ENCODE measurements around the gene IFNA2.

Gene IFNA2

GRCh38 chr9:21357479-21358460 lies 27.4 kb downstream of the IFNA2 start:
- Histone ChIP-seq H3K9me3 (ENCODE audit: insufficient read depth, low read depth, low read length) (no peaks in the 10 kb centered on the region), H3K14ac (ENCODE audit: low read length) (no peak overlapping the region), H3K4me2 (ENCODE audit: low read length) (peak overlapping the region; percentile 37), H2BK120ac (ENCODE audit: insufficient read depth, low read length, poor library complexity) (peak overlapping the region; percentile 40), H3K79me1 (ENCODE audit: low read length) (peaks cover 6% of the 10 kb centered on the region), H3K27ac (ENCODE audit: low read depth, low read length) (peak overlapping the region; percentile 59), H4K8ac (ENCODE audit: low read depth, low read length) (no peak overlapping the region), H3K27me3 (ENCODE audit: insufficient read depth, low read length) (no peaks in the 10 kb centered on the region), H3K36me3 (ENCODE audit: control insufficient read depth in 1 of 2, insufficient read depth in 2 of 2, low read length in 2 of 2) (no peaks in the 10 kb centered on the region), H3K4me1 (ENCODE audit: control insufficient read depth in 1 of 2, insufficient read depth in 2 of 2, low read length in 2 of 2) (peaks cover 3 to 5% of the 10 kb centered on the region in 2 experiments), H4K91ac (ENCODE audit: low read depth, low read length) (peak overlapping the region; percentile 4), H2BK5ac (ENCODE audit: low read depth, low read length, poor library complexity) (peak overlapping the region; percentile 52), H3K18ac (ENCODE audit: low read length) (no peak overlapping the region), H2AK5ac (ENCODE audit: low read length) (no peak overlapping the region), H3K4me3 (ENCODE audit: low read depth, low read length) (no peak overlapping the region), H3K79me2 (ENCODE audit: control insufficient read depth, insufficient read depth, low read length, poor library complexity) (no peaks in the 10 kb centered on the region), H3K4ac (ENCODE audit: low read depth, low read length) (no peak overlapping the region), H3K9ac (ENCODE audit: low read length) (no peak overlapping the region), H4K12ac (ENCODE audit: low read depth, low read length) (no peak overlapping the region), H3K23ac (ENCODE audit: low read length) (no peak overlapping the region), H2BK12ac (ENCODE audit: low read length) (peak overlapping the region; percentile 47), H2AFZ (ENCODE audit: insufficient read depth, low read length, poor library complexity) (no peak overlapping the region)
- no peak for DNase-seq
- no CpG with 5 or more reads among the region's 7 CpGs for WGBS (ENCODE audit: extremely low coverage, insufficient coverage, insufficient read length)

- Histone ChIP-seq H4K91ac (ENCODE audit: low read depth, low read length) (no peak within 1 kb of the TSS), H3K14ac (ENCODE audit: low read length) (no peak within 1 kb of the TSS)
These were observed 34.4 kb downstream of the IFNA2 start, which contains the start of gene IFNA6 for GRCh38 chr9:21350787-21351186. TSS of gene IFNA6 (minus strand) at chr9:21350887. CDS start at chr9:21350887, 0 bp downstream.

GRCh38 chr9:21348430-21348970 lies 36.7 kb downstream of the IFNA2 start:
- Histone ChIP-seq H2AK5ac (ENCODE audit: low read length) (no peak overlapping the region), H3K79me2 (ENCODE audit: control insufficient read depth, insufficient read depth, low read length, poor library complexity) (no peaks in the 10 kb centered on the region), H3K4ac (ENCODE audit: low read depth, low read length) (no peak overlapping the region), H3K27me3 (ENCODE audit: insufficient read depth, low read length) (no peaks in the 10 kb centered on the region), H3K18ac (ENCODE audit: low read length) (no peak overlapping the region), H2BK5ac (ENCODE audit: low read depth, low read length, poor library complexity) (no peak overlapping the region), H2AFZ (ENCODE audit: insufficient read depth, low read length, poor library complexity) (no peak overlapping the region), H3K36me3 (ENCODE audit: control insufficient read depth in 1 of 2, insufficient read depth in 2 of 2, low read length in 2 of 2) (no peaks in the 10 kb centered on the region), H3K4me1 (ENCODE audit: control insufficient read depth in 1 of 2, insufficient read depth in 2 of 2, low read length in 2 of 2) (no peaks in the 10 kb centered on the region), H4K12ac (ENCODE audit: low read depth, low read length) (no peak overlapping the region), H4K91ac (ENCODE audit: low read depth, low read length) (no peak overlapping the region), H3K4me3 (ENCODE audit: low read depth, low read length) (no peak overlapping the region), H4K8ac (ENCODE audit: low read depth, low read length) (no peak overlapping the region), H3K4me2 (ENCODE audit: low read length) (no peak overlapping the region), H3K9ac (ENCODE audit: low read length) (no peak overlapping the region), H2BK120ac (ENCODE audit: insufficient read depth, low read length, poor library complexity) (no peak overlapping the region), H2BK12ac (ENCODE audit: low read length) (no peak overlapping the region), H3K14ac (ENCODE audit: low read length) (no peak overlapping the region), H3K27ac (ENCODE audit: low read depth, low read length) (no peak overlapping the region), H3K79me1 (ENCODE audit: low read length) (no peaks in the 10 kb centered on the region), H3K9me3 (ENCODE audit: insufficient read depth, low read depth, low read length) (no peaks in the 10 kb centered on the region), H3K23ac (ENCODE audit: low read length) (no peak overlapping the region)
- DNase-seq, result no peak
- WGBS (ENCODE audit: extremely low coverage, insufficient coverage, insufficient read length), result no CpG with 5 or more reads among the region's 3 CpGs

More at GRCh38 chr9:21350787-21351186, 34.4 kb downstream of the IFNA2 start, which contains the start of gene IFNA6:
- Histone ChIP-seq H3K18ac (ENCODE audit: low read length) (no peak within 1 kb of the TSS), H3K79me1 (ENCODE audit: low read length) (no peaks in the 10 kb centered on the region), H3K4ac (ENCODE audit: low read depth, low read length) (no peak within 1 kb of the TSS), H3K9ac (ENCODE audit: low read length) (no peak within 1 kb of the TSS), H2BK12ac (ENCODE audit: low read length) (no peak within 1 kb of the TSS), H3K4me1 (ENCODE audit: control insufficient read depth in 1 of 2, insufficient read depth in 2 of 2, low read length in 2 of 2) (no peaks in the 10 kb centered on the region), H2AK5ac (ENCODE audit: low read length) (no peak within 1 kb of the TSS), H3K9me3 (ENCODE audit: insufficient read depth, low read depth, low read length) (no peaks in the 10 kb centered on the region), H3K4me2 (ENCODE audit: low read length) (no peak within 1 kb of the TSS), H2BK120ac (ENCODE audit: insufficient read depth, low read length, poor library complexity) (no peak within 1 kb of the TSS), H3K27ac (ENCODE audit: low read depth, low read length) (no peak within 1 kb of the TSS), H3K36me3 (ENCODE audit: control insufficient read depth in 1 of 2, insufficient read depth in 2 of 2, low read length in 2 of 2) (no peaks in the 10 kb centered on the region), H2BK5ac (ENCODE audit: low read depth, low read length, poor library complexity) (no peak within 1 kb of the TSS), H4K12ac (ENCODE audit: low read depth, low read length) (no peak within 1 kb of the TSS), H3K79me2 (ENCODE audit: control insufficient read depth, insufficient read depth, low read length, poor library complexity) (no peaks in the 10 kb centered on the region), H3K23ac (ENCODE audit: low read length) (no peak within 1 kb of the TSS), H4K8ac (ENCODE audit: low read depth, low read length) (no peak within 1 kb of the TSS), H2AFZ (ENCODE audit: insufficient read depth, low read length, poor library complexity) (no peak within 1 kb of the TSS), H3K4me3 (ENCODE audit: low read depth, low read length) (no peak within 1 kb of the TSS), H3K27me3 (ENCODE audit: insufficient read depth, low read length) (no peaks in the 10 kb centered on the region)
- WGBS (ENCODE audit: extremely low coverage, insufficient coverage, insufficient read length), result no CpG with 5 or more reads among the region's 1 CpG
- no peak for DNase-seq

GRCh38 chr9:21340735-21341134 lies 44.5 kb downstream of the IFNA2 start:
- Histone ChIP-seq H3K27ac (ENCODE audit: low read depth, low read length) (no peak overlapping the region), H3K27me3 (ENCODE audit: insufficient read depth, low read length) (no peaks in the 10 kb centered on the region), H2BK120ac (ENCODE audit: insufficient read depth, low read length, poor library complexity) (no peak overlapping the region), H3K4ac (ENCODE audit: low read depth, low read length) (no peak overlapping the region), H2AFZ (ENCODE audit: insufficient read depth, low read length, poor library complexity) (no peak overlapping the region), H3K23ac (ENCODE audit: low read length) (no peak overlapping the region), H3K79me1 (ENCODE audit: low read length) (no peaks in the 10 kb centered on the region), H3K18ac (ENCODE audit: low read length) (no peak overlapping the region), H3K9me3 (ENCODE audit: insufficient read depth, low read depth, low read length) (no peaks in the 10 kb centered on the region), H4K12ac (ENCODE audit: low read depth, low read length) (no peak overlapping the region), H2BK5ac (ENCODE audit: low read depth, low read length, poor library complexity) (no peak overlapping the region), H2BK12ac (ENCODE audit: low read length) (no peak overlapping the region), H4K8ac (ENCODE audit: low read depth, low read length) (no peak overlapping the region), H3K4me3 (ENCODE audit: low read depth, low read length) (no peak overlapping the region), H2AK5ac (ENCODE audit: low read length) (no peak overlapping the region), H3K36me3 (ENCODE audit: control insufficient read depth in 1 of 2, insufficient read depth in 2 of 2, low read length in 2 of 2) (no peaks in the 10 kb centered on the region), H3K79me2 (ENCODE audit: control insufficient read depth, insufficient read depth, low read length, poor library complexity) (no peaks in the 10 kb centered on the region), H3K14ac (ENCODE audit: low read length) (no peak overlapping the region), H4K91ac (ENCODE audit: low read depth, low read length) (no peak overlapping the region), H3K9ac (ENCODE audit: low read length) (no peak overlapping the region), H3K4me1 (ENCODE audit: control insufficient read depth in 1 of 2, insufficient read depth in 2 of 2, low read length in 2 of 2) (no peaks in the 10 kb centered on the region), H3K4me2 (ENCODE audit: low read length) (no peak overlapping the region)
- no peak for DNase-seq
- WGBS (ENCODE audit: extremely low coverage, insufficient coverage, insufficient read length), result no CpG with 5 or more reads among the region's 4 CpGs

Data from trophoblast cell (in vitro differentiated cells and primary cell).